GM12874 (cell line): Measurements from ENCODE around the gene CD48.

ENCODE experiments used
- TF ChIP-seq, protein P1 (sequence below): IDR thresholded peaks from 2 replicates; pipeline ENCODE4 v1.5.1; 2011; ENCODE audit warnings: low read depth, mild to moderate bottlenecking, control low read depth, low read length, moderate library complexity; ENCODE audit not compliant: insufficient read depth

The CD48 gene

GRCh38 chr1:160651433-160652064 lies 60.1 kb downstream of the CD48 start:
- TF ChIP-seq, protein P1, sequence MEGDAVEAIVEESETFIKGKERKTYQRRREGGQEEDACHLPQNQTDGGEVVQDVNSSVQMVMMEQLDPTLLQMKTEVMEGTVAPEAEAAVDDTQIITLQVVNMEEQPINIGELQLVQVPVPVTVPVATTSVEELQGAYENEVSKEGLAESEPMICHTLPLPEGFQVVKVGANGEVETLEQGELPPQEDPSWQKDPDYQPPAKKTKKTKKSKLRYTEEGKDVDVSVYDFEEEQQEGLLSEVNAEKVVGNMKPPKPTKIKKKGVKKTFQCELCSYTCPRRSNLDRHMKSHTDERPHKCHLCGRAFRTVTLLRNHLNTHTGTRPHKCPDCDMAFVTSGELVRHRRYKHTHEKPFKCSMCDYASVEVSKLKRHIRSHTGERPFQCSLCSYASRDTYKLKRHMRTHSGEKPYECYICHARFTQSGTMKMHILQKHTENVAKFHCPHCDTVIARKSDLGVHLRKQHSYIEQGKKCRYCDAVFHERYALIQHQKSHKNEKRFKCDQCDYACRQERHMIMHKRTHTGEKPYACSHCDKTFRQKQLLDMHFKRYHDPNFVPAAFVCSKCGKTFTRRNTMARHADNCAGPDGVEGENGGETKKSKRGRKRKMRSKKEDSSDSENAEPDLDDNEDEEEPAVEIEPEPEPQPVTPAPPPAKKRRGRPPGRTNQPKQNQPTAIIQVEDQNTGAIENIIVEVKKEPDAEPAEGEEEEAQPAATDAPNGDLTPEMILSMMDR = no peak

DNA sequence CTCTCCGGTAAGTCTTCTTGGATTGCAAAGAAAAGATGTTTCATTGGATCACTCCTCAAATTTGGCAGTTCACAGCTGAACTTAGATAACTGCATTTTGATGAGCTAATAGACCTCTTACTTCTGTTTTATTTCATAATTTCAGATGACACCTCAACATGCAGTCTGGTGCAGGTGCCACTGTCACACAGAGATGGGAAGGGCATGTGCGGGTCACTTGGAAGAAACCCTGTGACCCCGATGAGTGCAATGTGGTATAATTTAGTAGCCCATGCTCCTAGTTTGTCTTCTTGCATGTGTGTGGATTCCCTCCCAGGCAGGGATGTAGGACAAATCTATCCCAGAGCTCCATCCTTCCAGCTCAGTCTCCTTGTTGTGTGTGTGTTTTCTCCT lies 64.3 kb downstream of the CD48 start:
- TF ChIP-seq, protein P1 = no peak

GRCh38 chr1:160646711-160647328 lies 64.8 kb downstream of the CD48 start, which contains the start of gene SLAMF1:
TSS of gene SLAMF1 (minus strand) at chr1:160647044. CDS start at chr1:160646945, 99 bp downstream.
- TF ChIP-seq, protein P1 = no peak

DNA sequence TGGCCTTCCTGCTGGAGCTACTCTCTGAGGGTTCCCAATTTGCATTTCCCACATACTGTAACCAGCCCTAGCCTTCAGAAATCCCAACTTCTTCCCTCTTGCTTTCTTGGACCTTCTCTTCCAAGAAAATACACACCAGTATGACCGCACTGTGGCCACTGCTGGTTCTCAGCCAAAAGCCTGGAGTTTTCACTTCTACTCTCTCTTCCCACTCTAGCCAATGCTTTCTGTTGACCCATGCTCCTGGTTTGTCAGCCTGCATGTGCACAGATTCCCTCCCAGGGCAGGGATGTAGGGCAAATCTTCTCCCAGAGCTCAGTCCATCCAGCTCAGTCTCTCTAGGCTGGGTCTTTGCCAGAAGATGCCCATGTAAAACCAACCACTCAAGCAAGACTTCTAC lies 65.4 kb downstream of the CD48 start:
- TF ChIP-seq, protein P1 = no peak

DNA sequence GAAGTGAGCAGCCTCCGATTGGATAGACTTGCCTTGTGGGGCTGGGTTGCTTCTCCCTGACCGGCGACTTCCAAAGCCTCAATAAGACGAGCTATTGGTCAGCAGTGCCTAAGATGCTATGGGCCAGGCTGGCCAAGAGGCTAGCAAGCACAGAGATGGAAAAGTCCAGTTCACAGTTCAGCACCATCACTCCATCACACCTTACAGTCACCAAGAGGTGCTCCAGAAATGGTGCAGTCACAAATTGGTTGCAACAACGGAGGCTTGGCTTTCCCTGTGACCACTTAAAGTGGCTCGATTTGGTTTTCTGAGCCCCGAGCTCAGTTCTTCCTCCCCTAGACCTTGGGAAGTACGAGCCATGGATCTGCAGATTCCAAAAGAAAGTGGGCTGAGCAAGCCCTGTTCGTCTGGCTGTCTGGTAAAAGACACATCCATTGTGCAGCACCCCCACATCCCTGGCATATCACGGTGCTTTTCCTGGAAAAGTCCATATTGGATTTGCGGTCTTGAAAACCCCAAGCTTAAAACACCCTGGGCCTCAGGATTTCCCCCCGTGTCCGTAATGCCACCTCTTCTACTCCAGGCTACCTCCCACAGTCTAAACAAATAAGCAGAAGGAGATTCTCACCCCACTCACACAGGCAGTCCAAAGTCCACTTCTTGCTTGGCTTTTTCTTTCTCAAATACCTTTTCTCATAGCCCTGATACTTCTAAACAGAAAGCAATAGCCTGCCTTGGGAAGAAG lies 66.1 kb downstream of the CD48 start:
- TF ChIP-seq, protein P1 = no peak

- TF ChIP-seq, protein P1 = no peak
Observed at GRCh38 chr1:160644399-160644798, 67.2 kb downstream of the CD48 start.

DNA sequence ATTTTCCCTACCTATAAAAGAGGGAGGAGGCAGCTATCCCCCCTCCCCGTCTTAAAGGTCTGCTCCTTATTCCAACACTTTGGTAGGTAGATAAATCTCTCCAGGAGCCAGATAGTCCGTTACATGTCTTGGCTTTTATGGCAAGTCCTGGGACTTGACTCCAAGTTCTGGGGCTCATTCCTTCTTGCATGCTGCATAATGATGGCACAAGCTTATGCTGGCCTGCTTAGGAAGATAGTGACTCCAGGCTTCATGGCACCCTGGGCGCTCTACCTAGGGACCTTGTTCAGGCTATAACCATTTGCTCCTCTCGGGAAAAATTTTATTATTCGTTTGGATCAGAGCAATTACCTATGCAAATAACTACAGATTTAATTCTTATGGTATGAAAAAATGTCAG lies 68.5 kb downstream of the CD48 start:
- TF ChIP-seq, protein P1 = no peak
